OCI-LY1 (cell line): ENCODE data around the gene CARD11.

ENCODE experiments used
- H2AFZ ChIP-seq: fragments of 200-600 bp; sonication (generic), shearing (Covaris generic); 2 replicates; pipeline ENCODE4 v1.6.0; 2014; ENCODE audit warnings: antibody characterized with exemption, mild to moderate bottlenecking, low read length
- H3F3A ChIP-seq: fragments of 200-600 bp; sonication (generic), shearing (Covaris generic); 2 replicates; pipeline ENCODE4 v1.6.0; 2014; ENCODE audit warnings: mild to moderate bottlenecking, antibody characterized with exemption, low read length, moderate library complexity; ENCODE audit not compliant: insufficient read depth
- H3K27ac ChIP-seq: fragments of 200-600 bp; sonication (generic); 2 replicates; pipeline ENCODE4 v1.5.1; 2014; ENCODE audit warnings: low read length, mixed run types, mild to moderate bottlenecking, low read depth; ENCODE audit not compliant: poor library complexity, severe bottlenecking
- H3K27me3 ChIP-seq: fragments of 200-600 bp; sonication (generic); 2 replicates; pipeline ENCODE4 v1.6.0; 2014; ENCODE audit warnings: antibody characterized with exemption, mild to moderate bottlenecking, low read length, moderate library complexity; ENCODE audit not compliant: insufficient read depth
- H3K36me3 ChIP-seq: fragments of 200-600 bp; sonication (generic); 2 replicates; pipeline ENCODE4 v1.6.1; 2014; ENCODE audit warnings: mild to moderate bottlenecking, antibody characterized with exemption, low read length, moderate library complexity, mixed read lengths; ENCODE audit not compliant: insufficient read depth
- H3K4me1 ChIP-seq: fragments of 200-600 bp; sonication (generic); 2 replicates; pipeline ENCODE4 v1.5.1; 2014; ENCODE audit warnings: mild to moderate bottlenecking, low read length, moderate library complexity; ENCODE audit not compliant: insufficient read depth, severe bottlenecking
- H3K4me2 ChIP-seq: fragments of 200-600 bp; sonication (generic), shearing (Covaris generic); 2 replicates; pipeline ENCODE4 v1.6.1; 2014; ENCODE audit warnings: low read length
- H3K4me3 ChIP-seq: fragments of 200-600 bp; sonication (generic); 2 replicates; pipeline ENCODE4 v1.5.1; 2014; ENCODE audit warnings: low read length, low read depth, mild to moderate bottlenecking, mixed read lengths; ENCODE audit not compliant: poor library complexity, severe bottlenecking
- H3K79me2 ChIP-seq: fragments of 200-600 bp; shearing (Covaris generic); 2 replicates; pipeline ENCODE4 v1.6.1; 2016; ENCODE audit warnings: mixed run types, low read length, mixed read lengths; ENCODE audit not compliant: insufficient read depth
- H3K9ac ChIP-seq: fragments of 200-600 bp; sonication (generic), shearing (Covaris generic); 2 replicates; pipeline ENCODE4 v1.6.1; 2014; ENCODE audit warnings: mild to moderate bottlenecking, low read length, mixed read lengths
- H3K9me2 ChIP-seq: fragments of 200-600 bp; sonication (generic), shearing (Covaris generic); 2 replicates; pipeline ENCODE4 v1.6.1; 2014; ENCODE audit warnings: low read depth, mild to moderate bottlenecking, low read length, mixed read lengths
- H3K9me3 ChIP-seq: fragments of 200-600 bp; shearing (Covaris generic); 2 replicates; pipeline ENCODE4 v1.6.1; 2014; ENCODE audit warnings: low read length, mixed read lengths
- H4K20me1 ChIP-seq: fragments of 200-600 bp; sonication (generic), shearing (Covaris generic); 2 replicates; pipeline ENCODE4 v1.6.0; 2016; ENCODE audit warnings: mild to moderate bottlenecking, low read length; ENCODE audit not compliant: insufficient read depth
- CTCF ChIP-seq: fragments of 200-600 bp; sonication (generic), shearing (Covaris generic); IDR thresholded peaks from 2 replicates; pipeline ENCODE4 v1.5.1; 2017; ENCODE audit warnings: mild to moderate bottlenecking, antibody characterized with exemption, low read length, moderate library complexity, mixed read lengths
- EZH2 ChIP-seq: fragments of 200-600 bp; sonication (generic), shearing (Covaris generic); IDR thresholded peaks from 2 replicates; pipeline ENCODE4 v1.8.0; 2017; ENCODE audit warnings: borderline replicate concordance, mixed run types, mild to moderate bottlenecking, antibody characterized with exemption, low read length, moderate library complexity, mixed read lengths

CARD11 gene

DNA sequence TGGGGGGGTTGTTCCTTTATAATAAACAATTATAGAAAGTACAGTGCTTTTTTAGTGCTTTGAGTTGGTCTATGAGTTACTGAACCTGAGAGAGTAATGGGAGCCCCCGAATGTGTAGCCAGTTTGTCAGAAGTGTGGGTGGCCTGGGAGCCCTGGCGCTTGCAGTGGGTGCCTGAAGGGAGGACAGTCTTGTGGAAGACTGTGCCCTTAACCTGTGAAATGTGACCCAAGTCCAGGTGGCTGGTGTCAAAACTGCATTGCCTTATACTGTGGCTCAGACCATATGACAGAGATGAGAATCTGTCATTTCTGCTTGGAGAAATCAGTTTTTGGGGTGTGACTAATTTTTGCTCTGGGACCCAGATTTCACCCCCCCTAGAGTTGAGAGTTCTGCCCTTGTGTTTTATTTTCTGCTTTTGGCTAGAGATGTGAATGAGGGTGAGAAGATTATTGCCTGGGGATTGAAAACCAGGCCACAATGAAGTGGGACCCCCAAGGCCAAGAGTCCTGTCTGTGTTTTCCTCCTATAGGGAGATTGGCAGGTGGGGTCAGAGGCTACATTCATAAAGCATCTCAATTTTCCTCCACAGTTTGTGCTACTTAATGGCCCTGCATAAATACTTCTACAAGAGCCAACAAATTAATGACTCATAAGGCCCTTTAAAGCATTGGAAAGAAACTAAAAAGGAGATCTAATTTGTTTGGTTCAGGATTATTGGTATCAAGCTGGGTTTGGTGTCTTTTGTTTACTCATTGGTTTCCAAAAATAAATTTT, 24.1 kb upstream of the CARD11 start:
- Histone ChIP-seq H3K4me2 (no peak overlapping the region), H3K9me2 (no peaks in the 10 kb centered on the region), H4K20me1 (no peaks in the 10 kb centered on the region), H3K4me1 (peaks cover 5% of the 10 kb centered on the region), H2AFZ (no peak overlapping the region), H3K36me3 (no peaks in the 10 kb centered on the region), H3K9ac (no peak overlapping the region), H3K27me3 (peaks cover 4% of the 10 kb centered on the region; the same call in 1 of the 2 replicates), H3K27ac (no peak overlapping the region), H3K4me3 (no peak overlapping the region), H3K9me3 (no peaks in the 10 kb centered on the region), H3K79me2 (no peaks in the 10 kb centered on the region), H3F3A (no peaks in the 10 kb centered on the region)
- TF ChIP-seq CTCF (no peak), EZH2 (no peak)

DNA sequence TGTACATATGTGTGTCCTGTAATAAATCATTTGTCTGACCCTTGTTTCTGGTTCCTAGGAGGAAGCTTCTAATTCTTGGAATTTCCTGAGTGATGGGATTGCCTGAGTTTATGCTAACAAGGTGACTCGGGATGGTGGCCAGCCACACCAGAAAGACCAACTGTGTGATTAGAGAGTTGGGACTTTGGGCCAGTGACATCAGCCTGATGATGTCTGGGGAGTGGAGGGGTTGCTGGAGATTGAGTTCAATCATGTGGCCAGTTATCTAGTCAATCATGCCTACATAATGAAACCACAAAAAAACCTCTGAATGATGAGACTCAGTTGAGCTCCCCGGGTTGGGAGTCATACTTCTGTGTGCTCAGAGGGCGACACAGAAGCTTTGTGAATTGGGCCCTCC, 23.5 kb upstream of the CARD11 start:
- Histone ChIP-seq H2AFZ (no peak overlapping the region), H3K4me2 (no peak overlapping the region), H3K4me3 (no peak overlapping the region), H4K20me1 (no peaks in the 10 kb centered on the region), H3K9me2 (no peaks in the 10 kb centered on the region), H3K27ac (no peak overlapping the region), H3K9ac (no peak overlapping the region), H3K4me1 (peaks cover 6% of the 10 kb centered on the region), H3F3A (no peaks in the 10 kb centered on the region), H3K36me3 (no peaks in the 10 kb centered on the region), H3K79me2 (no peaks in the 10 kb centered on the region), H3K27me3 (peaks cover 4% of the 10 kb centered on the region; the same call in 1 of the 2 replicates), H3K9me3 (no peaks in the 10 kb centered on the region)
- no peak for TF ChIP-seq EZH2
- TF ChIP-seq CTCF = no peak

GRCh38 chr7:3066506-3066905, 22.8 kb upstream of the CARD11 start:
- Histone ChIP-seq H3K27me3 (peaks cover 4% of the 10 kb centered on the region; the same call in 1 of the 2 replicates), H3K4me2 (no peak overlapping the region), H3K9me2 (no peaks in the 10 kb centered on the region), H3F3A (no peaks in the 10 kb centered on the region), H3K9me3 (no peaks in the 10 kb centered on the region), H4K20me1 (no peaks in the 10 kb centered on the region), H3K36me3 (no peaks in the 10 kb centered on the region; the same call in 1 of the 2 replicates), H3K4me3 (no peak overlapping the region), H3K27ac (no peak overlapping the region), H3K79me2 (no peaks in the 10 kb centered on the region), H3K9ac (no peak overlapping the region), H2AFZ (no peak overlapping the region), H3K4me1 (peaks cover 6% of the 10 kb centered on the region)
- TF ChIP-seq CTCF (no peak), EZH2 (no peak)
